GM12878 (cell line): ENCODE measurements around the gene TAPT1. TPM values are rescaled to one million over a fixed set of nuclear protein-coding genes. Genes with fewer than 3 reads are reported as not detected.

Experiments
- ATAC-seq: fragments of 200-7000 bp; cut with Tn5 transposase; 3 replicates; pipeline ENCODE4 v1.9.1; 2020; ENCODE audit warnings: mild to moderate bottlenecking, moderate library complexity
- BruUV-seq: library from RNA; stranded (reverse); fragments of 400-500 nt; replicated peaks from 2 replicates; lab custom pipeline; 2021; lab: Mats Ljungman, UMichigan
- CTCF ChIA-PET: fragments of 300-600 bp; sonication (Branson Sonifier 250); formaldehyde crosslinking; extraction: SDS; loops from one replicate; lab custom pipeline; 2021; ENCODE audit warnings: inconsistent platforms; lab: Yijun Ruan, JAX
- POLR2A ChIA-PET: fragments of 350-600 bp; formaldehyde crosslinking; extraction: SDS; loops from one replicate; lab custom pipeline; 2021; ENCODE audit warnings: inconsistent platforms; lab: Charles Lee
- RAD21 ChIA-PET: fragments of 300-600 bp; sonication (Branson Sonifier 250); formaldehyde crosslinking; loops from one replicate; lab custom pipeline; 2023; ENCODE audit warnings: antibody characterized with exemption; ENCODE audit not compliant: unreplicated experiment; lab: Charles Lee
- SMC1A ChIA-PET: fragments of 300-600 bp; sonication (Branson Sonifier 250); formaldehyde crosslinking; loops from one replicate; lab custom pipeline; 2023; ENCODE audit not compliant: unreplicated experiment, uncharacterized antibody; lab: Charles Lee
- DNase-seq: peaks from one replicate; pipeline ENCODE4 v3.0.0-alpha.2; 2011; ENCODE audit warnings: low read depth, low spot score
- FAIRE-seq: peaks from 3 replicates; lab custom pipeline; 2011; peaks lifted over from hg19 to GRCh38; lab: Jason Lieb, UNC
- H2AFZ ChIP-seq: 2 replicates; pipeline ENCODE4 v1.6.0; 2011; ENCODE audit warnings: low read depth, low read length, control low read depth; ENCODE audit not compliant: control insufficient read depth
- H3K27ac ChIP-seq: 2 replicates; pipeline ENCODE4 v1.5.1; 2011; ENCODE audit warnings: control low read depth; ENCODE audit not compliant: control insufficient read depth, insufficient read depth
- H3K27me3 ChIP-seq, 2 experiments: replicated peaks in 1 of 2; 2 replicates each; pipeline versions ENCODE4 v1.6.0 to v1.6.1; 2011; ENCODE audit warnings: low read length in 1 of 2; ENCODE audit not compliant: control insufficient read depth in 2 of 2, insufficient read depth in 2 of 2
- H3K36me3 ChIP-seq, 2 experiments: 2 replicates each; pipeline ENCODE4 v1.5.1; 2011; ENCODE audit warnings: low read length in 1 of 2; ENCODE audit not compliant: control insufficient read depth in 2 of 2, insufficient read depth in 2 of 2
- H3K4me1 ChIP-seq: 2 replicates; pipeline ENCODE4 v1.6.1; 2011; ENCODE audit warnings: mild to moderate bottlenecking, low read length, moderate library complexity, mixed read lengths; ENCODE audit not compliant: control insufficient read depth, insufficient read depth
- H3K4me2 ChIP-seq: 2 replicates; pipeline ENCODE4 v1.6.0; 2011; ENCODE audit warnings: control low read depth; ENCODE audit not compliant: control insufficient read depth, insufficient read depth
- H3K4me3 ChIP-seq: fragments of 200-600 bp; sonication (generic); 2 replicates; pipeline ENCODE4 v1.5.1; 2016
- H3K79me2 ChIP-seq: 2 replicates; pipeline ENCODE4 v1.6.0; 2011; ENCODE audit warnings: low read length; ENCODE audit not compliant: control insufficient read depth, insufficient read depth
- H3K9ac ChIP-seq: 2 replicates; pipeline ENCODE4 v1.8.0; 2011; ENCODE audit warnings: low read length, control low read depth, mixed read lengths; ENCODE audit not compliant: control insufficient read depth, insufficient read depth
- H3K9me3 ChIP-seq: replicated peaks from 3 replicates; pipeline ENCODE4 v1.5.1; 2011; ENCODE audit warnings: mild to moderate bottlenecking, low read length; ENCODE audit not compliant: control insufficient read depth, insufficient read depth
- H4K20me1 ChIP-seq: 2 replicates; pipeline ENCODE4 v1.6.0; 2011; ENCODE audit not compliant: control insufficient read depth, insufficient read depth
- ASH2L ChIP-seq: fragments of 300-600, 200-600 bp; sonication (generic); IDR thresholded peaks from 2 replicates; pipeline ENCODE4 v1.6.1; 2017; ENCODE audit warnings: low read depth, mild to moderate bottlenecking, borderline replicate concordance
- BCL11A ChIP-seq: IDR thresholded peaks from 2 replicates; pipeline ENCODE4 v1.6.1; 2011; ENCODE audit warnings: low read depth, low read length
- HDAC2 ChIP-seq: fragments of 200-600 bp; sonication (generic); IDR thresholded peaks from 2 replicates; pipeline ENCODE4 v1.6.1; 2017
- IKZF1 ChIP-seq: fragments of 450-650 bp; conservative IDR thresholded peaks from 2 replicates; pipeline ENCODE4 v1.6.1; 2017; ENCODE audit warnings: antibody characterized with exemption, mild to moderate bottlenecking
- IKZF2 ChIP-seq, 2 experiments: fragments of 450-650 bp; IDR thresholded peaks; 2 replicates each; pipeline ENCODE4 v1.6.1; 2017; ENCODE audit warnings: mild to moderate bottlenecking in 2 of 2, moderate library complexity in 2 of 2
- MYB ChIP-seq: fragments of 150-350 bp; IDR thresholded peaks from 2 replicates; pipeline ENCODE4 v1.6.1; 2014; ENCODE audit warnings: mild to moderate bottlenecking, low read depth, low read length, borderline replicate concordance
- NRF1 ChIP-seq: conservative IDR thresholded peaks from 2 replicates; pipeline ENCODE4 v1.6.1; 2011; ENCODE audit warnings: mild to moderate bottlenecking, low read depth, low read length, improper control_type of control experiment
- RELA ChIP-seq: fragments of 450-650 bp; IDR thresholded peaks from 2 replicates; pipeline ENCODE4 v1.8.0; 2014; ENCODE audit warnings: borderline replicate concordance; ENCODE audit not compliant: partially characterized antibody
- RUNX3 ChIP-seq: IDR thresholded peaks from 2 replicates; pipeline ENCODE4 v1.6.1; 2012; ENCODE audit warnings: low read length, inconsistent platforms
- SMARCA5 ChIP-seq: fragments of 450-650 bp; IDR thresholded peaks from 2 replicates; pipeline ENCODE4 v1.6.1; 2017; ENCODE audit warnings: mild to moderate bottlenecking
- YY1 ChIP-seq: IDR thresholded peaks from 2 replicates; pipeline ENCODE4 v1.6.1; 2011; ENCODE audit warnings: low read depth, mild to moderate bottlenecking, low read length
- WGBS: methylation state at CpG from one replicate; pipeline ENCODE4 v1.1.6; 2016; ENCODE audit warnings: low lambda C conversion rate; ENCODE audit not compliant: insufficient replicate concordance, insufficient coverage; ENCODE audit errors: missing lambda C conversion rate; 5-methylcytosine and 5-hydroxymethylcytosine counted together
- in situ Hi-C: fragments of 300-500 bp; cut with MboI; formaldehyde crosslinking; loops from 9 replicates; pipeline ENCODE4 v1.14.3; 2018; ENCODE audit warnings: mixed read lengths
- intact Hi-C: fragments of 100-400 bp; cut with micrococcal nuclease; formaldehyde crosslinking; loops from one replicate; pipeline ENCODE4 v1.14.2; 2022; ENCODE audit not compliant: unreplicated experiment
- polyA plus RNA-seq, 11 experiments: library from polyadenylated mRNA; depleted of rRNA in 4 of 11; unstranded in 6 of 11; stranded (reverse) in 5 of 11; fragments of >200 nt; fragmentation: Nextera tagmentation in 4 of 11; fragmentation: Illumina TruSeq in 1 of 11; extraction: Ambion mirVana in 4 of 11; extraction: Trizol in 1 of 11; gene quantifications; 1 replicate in 1 of 11; 2 replicates in 10 of 11; pipeline versions ENCODE4 v1.2.1 to v1.2.3, GENCODE V29; 2011 to 2016; ENCODE audit warnings: inconsistent platforms in 2 of 11, missing spikeins in 2 of 11, low read depth in 1 of 11
- total RNA-seq, 4 experiments: library from RNA; depleted of rRNA in 3 of 4; stranded (reverse); fragments of >200 nt in 3 of 4; fragmentation: Illumina TruSeq in 1 of 4; extraction: Trizol in 1 of 4; gene quantifications; 2 replicates each; pipeline versions ENCODE4 v1.2.1 to v1.2.3, GENCODE V29; 2013 to 2021
- TF ChIP-seq, protein P1 (sequence below), 3 experiments: IDR thresholded peaks in 2 of 3; conservative IDR thresholded peaks in 1 of 3; 2 replicates each; pipeline ENCODE4 v1.5.1; 2011; ENCODE audit warnings: low read depth in 3 of 3, low read length in 3 of 3, mild to moderate bottlenecking in 3 of 3, control low read depth in 2 of 3, moderate library complexity in 2 of 3, inconsistent platforms in 1 of 3, mixed read lengths in 1 of 3; ENCODE audit not compliant: control insufficient read depth in 2 of 3, insufficient read depth in 1 of 3; ENCODE audit errors: extremely low read depth in 1 of 3
- TF ChIP-seq, protein P2 (sequence below): IDR thresholded peaks from 2 replicates; pipeline ENCODE4 v1.6.1; 2012; ENCODE audit warnings: low read depth, low read length, improper control_type of control experiment
- TF ChIP-seq, protein P3 (sequence below): IDR thresholded peaks from 2 replicates; pipeline ENCODE4 v1.6.1; 2012; ENCODE audit warnings: improper control_type of control experiment, low read depth, low read length; ENCODE audit not compliant: insufficient replicate concordance

Gene TAPT1
- total and polyA plus RNA-seq, 10 of the 15 experiments (the other 5 are each of a cell fraction or from before 2014, with no cell fraction given), result 0.91 to 23.3 (median 9.5) TPM

DNA sequence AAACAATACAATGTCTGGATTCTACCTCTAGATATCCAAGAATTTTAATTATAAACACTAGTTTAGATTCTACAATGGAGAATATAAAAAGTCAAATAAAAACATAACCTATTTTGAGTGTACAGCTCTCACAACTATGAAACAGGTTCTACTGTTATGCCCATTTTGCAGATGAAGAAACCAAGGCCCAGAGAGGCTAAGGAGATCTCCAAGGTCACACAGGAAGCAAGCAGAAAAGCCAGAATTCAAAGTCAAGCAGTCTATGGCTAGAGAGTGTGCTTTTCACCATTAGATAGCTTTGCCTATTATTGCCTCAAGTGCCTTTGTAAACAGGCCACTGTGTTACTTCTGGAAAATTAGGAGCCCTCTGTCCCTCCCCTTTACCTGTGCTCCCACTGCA is 7.3 kb downstream of the TAPT1 start (continued):
- TF ChIP-seq RELA, result no peak
- no peak for TF ChIP-seq SMARCA5
- no peak for TF ChIP-seq MYB
- TF ChIP-seq, protein P1, sequence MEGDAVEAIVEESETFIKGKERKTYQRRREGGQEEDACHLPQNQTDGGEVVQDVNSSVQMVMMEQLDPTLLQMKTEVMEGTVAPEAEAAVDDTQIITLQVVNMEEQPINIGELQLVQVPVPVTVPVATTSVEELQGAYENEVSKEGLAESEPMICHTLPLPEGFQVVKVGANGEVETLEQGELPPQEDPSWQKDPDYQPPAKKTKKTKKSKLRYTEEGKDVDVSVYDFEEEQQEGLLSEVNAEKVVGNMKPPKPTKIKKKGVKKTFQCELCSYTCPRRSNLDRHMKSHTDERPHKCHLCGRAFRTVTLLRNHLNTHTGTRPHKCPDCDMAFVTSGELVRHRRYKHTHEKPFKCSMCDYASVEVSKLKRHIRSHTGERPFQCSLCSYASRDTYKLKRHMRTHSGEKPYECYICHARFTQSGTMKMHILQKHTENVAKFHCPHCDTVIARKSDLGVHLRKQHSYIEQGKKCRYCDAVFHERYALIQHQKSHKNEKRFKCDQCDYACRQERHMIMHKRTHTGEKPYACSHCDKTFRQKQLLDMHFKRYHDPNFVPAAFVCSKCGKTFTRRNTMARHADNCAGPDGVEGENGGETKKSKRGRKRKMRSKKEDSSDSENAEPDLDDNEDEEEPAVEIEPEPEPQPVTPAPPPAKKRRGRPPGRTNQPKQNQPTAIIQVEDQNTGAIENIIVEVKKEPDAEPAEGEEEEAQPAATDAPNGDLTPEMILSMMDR (IDR thresholded peaks at IDR 0.05 in 2 of 3, conservative IDR thresholded peaks at IDR 0.05 in 1 of 3; ENCODE audit: control insufficient read depth in 2 of 3, extremely low read depth in 1 of 3, insufficient read depth in 1 of 3, low read depth in 3 of 3, low read length in 3 of 3), result no peak
- TF ChIP-seq NRF1, result no peak

DNA sequence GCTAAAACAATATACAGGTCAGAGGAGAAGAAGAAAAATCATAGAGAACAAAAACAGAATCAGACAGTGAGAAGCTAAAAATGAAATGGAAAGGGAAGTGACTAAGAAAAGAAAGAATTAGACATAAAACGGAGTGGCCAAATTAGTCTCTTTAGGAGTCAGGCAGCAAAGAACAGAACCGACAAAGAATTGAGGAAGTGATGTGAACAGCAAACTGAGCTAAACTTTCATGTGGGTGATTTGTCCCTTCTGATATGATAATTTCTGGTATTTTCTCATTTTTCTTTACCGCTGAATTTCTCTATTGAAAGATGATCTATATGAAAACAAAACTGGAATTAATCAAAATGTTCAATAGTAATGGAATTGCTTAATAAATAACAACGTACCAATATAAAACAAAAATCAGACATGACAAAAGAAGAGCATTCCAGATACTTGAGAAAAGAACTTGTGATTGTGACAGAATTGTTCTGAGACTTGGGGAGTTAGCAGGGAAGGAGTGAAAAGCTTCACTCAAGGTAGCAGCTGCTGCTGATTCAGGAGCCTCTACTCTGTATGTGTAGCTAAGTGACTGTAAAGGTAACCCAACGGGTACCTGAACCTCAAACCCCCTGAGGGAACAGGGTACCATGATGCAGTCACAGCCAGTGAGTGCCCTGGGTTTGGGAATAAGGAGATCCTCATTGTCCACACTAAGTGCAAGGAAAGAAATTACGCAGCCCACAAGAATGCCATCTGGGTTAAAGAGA is 8.8 kb downstream of the TAPT1 start:
- RAD21 ChIA-PET, result interaction anchor here (1.0 to 2.0 kb wide), 3 partner anchors 12 to 18 kb away, joined by 3 to 4 read pairs (median 4); no protein-coding TSS in a partner anchor
- POLR2A ChIA-PET, result no interaction called here
- peak overlapping the region; percentile 79 for H3K4me2 ChIP-seq
- WGBS, result 18% methylated on average over 6 of the region's 6 CpGs
- DNase-seq (no peak), FAIRE-seq (peak; percentile 92), ATAC-seq (peak; percentile 89)
- intact Hi-C loops, result loop anchor here (10.0 kb wide), 1 partner anchor 443 kb away; the partner anchor contains the start of gene CD38
- BruUV-seq, result no TSS peak
- H3K27me3 ChIP-seq, result no peaks in the 10 kb centered on the region
- H3K9ac ChIP-seq, result no peak overlapping the region; the same call in 1 of the 2 replicates
- in situ Hi-C loops, result no loop called here
- H3K4me1 ChIP-seq, result peaks cover 11% of the 10 kb centered on the region
- H3K79me2 ChIP-seq, result peaks cover 23% of the 10 kb centered on the region
- no peak overlapping the region for H2AFZ ChIP-seq
- H4K20me1 ChIP-seq, result 0 out of 2 replicates have a peak, but pooled peaks cover 5% of the 10 kb centered on the region
- CTCF ChIA-PET, result interaction anchor here (1.0 to 4.5 kb wide), 6 partner anchors 10 to 47 kb away, joined by 3 to 33 read pairs (median 11); no protein-coding TSS in a partner anchor
- SMC1A ChIA-PET, result interaction anchor here (0.8 to 3.4 kb wide), 5 partner anchors 8 to 43 kb away, joined by 4 to 13 read pairs (median 5); no protein-coding TSS in a partner anchor
- H3K4me3 ChIP-seq, result no peak overlapping the region
- no peaks in the 10 kb centered on the region for H3K9me3 ChIP-seq
- peaks cover 0 to 5% of the 10 kb centered on the region in 2 experiments; a peak in 1 of 4 replicates for H3K36me3 ChIP-seq
- H3K27ac ChIP-seq, result peak overlapping the region; percentile 58
- peak; percentile 60; the same call in 1 of the 2 replicates for TF ChIP-seq BCL11A
- no peak for TF ChIP-seq IKZF1
- TF ChIP-seq YY1, result no peak
- TF ChIP-seq, protein P2, sequence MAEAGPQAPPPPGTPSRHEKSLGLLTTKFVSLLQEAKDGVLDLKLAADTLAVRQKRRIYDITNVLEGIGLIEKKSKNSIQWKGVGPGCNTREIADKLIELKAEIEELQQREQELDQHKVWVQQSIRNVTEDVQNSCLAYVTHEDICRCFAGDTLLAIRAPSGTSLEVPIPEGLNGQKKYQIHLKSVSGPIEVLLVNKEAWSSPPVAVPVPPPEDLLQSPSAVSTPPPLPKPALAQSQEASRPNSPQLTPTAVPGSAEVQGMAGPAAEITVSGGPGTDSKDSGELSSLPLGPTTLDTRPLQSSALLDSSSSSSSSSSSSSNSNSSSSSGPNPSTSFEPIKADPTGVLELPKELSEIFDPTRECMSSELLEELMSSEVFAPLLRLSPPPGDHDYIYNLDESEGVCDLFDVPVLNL, result no peak
- peak; percentile 93 for TF ChIP-seq RUNX3
- no peak for TF ChIP-seq ASH2L
- TF ChIP-seq, protein P3, sequence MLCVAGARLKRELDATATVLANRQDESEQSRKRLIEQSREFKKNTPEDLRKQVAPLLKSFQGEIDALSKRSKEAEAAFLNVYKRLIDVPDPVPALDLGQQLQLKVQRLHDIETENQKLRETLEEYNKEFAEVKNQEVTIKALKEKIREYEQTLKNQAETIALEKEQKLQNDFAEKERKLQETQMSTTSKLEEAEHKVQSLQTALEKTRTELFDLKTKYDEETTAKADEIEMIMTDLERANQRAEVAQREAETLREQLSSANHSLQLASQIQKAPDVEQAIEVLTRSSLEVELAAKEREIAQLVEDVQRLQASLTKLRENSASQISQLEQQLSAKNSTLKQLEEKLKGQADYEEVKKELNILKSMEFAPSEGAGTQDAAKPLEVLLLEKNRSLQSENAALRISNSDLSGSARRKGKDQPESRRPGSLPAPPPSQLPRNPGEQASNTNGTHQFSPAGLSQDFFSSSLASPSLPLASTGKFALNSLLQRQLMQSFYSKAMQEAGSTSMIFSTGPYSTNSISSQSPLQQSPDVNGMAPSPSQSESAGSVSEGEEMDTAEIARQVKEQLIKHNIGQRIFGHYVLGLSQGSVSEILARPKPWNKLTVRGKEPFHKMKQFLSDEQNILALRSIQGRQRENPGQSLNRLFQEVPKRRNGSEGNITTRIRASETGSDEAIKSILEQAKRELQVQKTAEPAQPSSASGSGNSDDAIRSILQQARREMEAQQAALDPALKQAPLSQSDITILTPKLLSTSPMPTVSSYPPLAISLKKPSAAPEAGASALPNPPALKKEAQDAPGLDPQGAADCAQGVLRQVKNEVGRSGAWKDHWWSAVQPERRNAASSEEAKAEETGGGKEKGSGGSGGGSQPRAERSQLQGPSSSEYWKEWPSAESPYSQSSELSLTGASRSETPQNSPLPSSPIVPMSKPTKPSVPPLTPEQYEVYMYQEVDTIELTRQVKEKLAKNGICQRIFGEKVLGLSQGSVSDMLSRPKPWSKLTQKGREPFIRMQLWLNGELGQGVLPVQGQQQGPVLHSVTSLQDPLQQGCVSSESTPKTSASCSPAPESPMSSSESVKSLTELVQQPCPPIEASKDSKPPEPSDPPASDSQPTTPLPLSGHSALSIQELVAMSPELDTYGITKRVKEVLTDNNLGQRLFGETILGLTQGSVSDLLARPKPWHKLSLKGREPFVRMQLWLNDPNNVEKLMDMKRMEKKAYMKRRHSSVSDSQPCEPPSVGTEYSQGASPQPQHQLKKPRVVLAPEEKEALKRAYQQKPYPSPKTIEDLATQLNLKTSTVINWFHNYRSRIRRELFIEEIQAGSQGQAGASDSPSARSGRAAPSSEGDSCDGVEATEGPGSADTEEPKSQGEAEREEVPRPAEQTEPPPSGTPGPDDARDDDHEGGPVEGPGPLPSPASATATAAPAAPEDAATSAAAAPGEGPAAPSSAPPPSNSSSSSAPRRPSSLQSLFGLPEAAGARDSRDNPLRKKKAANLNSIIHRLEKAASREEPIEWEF, result peak; percentile 71
- no peak for TF ChIP-seq HDAC2
- TF ChIP-seq IKZF2 (IDR thresholded peaks at IDR 0.05), result peak in 1 of 2 experiments; percentile 33; a peak in 2 of 4 replicates
